Posterior cingulate gyrus (tissue), 11 donors: Measurements from ENCODE around the gene SLC19A1.

Experiments
- DNase-seq, 10 donors: peaks; one replicate each; pipeline versions ENCODE4 v3.0.0 to v3.0.0-alpha.2; 2020 to 2021; ENCODE audit warnings: mixed read lengths in 3 of 10
- intact Hi-C: fragments of 100-400 bp; cut with DNase I; formaldehyde crosslinking; loops from one replicate; pipeline ENCODE4 v1.15.1; 2023

The SLC19A1 gene

DNA sequence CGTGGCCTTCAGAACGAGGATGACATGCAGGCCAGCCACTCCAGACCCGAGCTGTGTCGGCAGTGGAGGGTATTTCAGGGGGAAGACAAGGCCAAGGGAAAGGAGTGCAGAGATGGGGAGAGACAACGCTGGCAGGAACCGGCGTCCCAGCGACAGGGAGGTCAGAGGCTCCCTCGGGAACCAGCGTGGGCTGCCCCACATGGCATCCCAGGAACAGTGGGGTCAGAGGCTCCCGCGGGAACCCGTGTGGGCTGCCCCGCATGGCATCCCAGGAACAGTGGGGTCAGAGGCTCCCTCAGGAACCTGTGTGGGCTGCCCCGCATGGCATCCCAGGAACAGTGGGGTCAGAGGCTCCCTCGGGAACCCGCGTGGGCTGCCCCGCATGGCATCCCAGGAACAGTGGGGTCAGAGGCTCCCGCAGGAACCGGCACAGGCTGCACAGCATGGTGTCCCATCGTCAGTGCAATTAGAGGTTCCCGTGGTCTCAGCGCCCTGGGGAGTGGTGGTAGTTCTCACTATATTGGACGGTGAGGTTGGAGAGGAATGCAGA, 43.0 kb downstream of the SLC19A1 start:
- DNase-seq, result peak in 4 of 10 donors; percentile 16 to 52 (median 36)
- intact Hi-C loops, result no loop called here

DNA sequence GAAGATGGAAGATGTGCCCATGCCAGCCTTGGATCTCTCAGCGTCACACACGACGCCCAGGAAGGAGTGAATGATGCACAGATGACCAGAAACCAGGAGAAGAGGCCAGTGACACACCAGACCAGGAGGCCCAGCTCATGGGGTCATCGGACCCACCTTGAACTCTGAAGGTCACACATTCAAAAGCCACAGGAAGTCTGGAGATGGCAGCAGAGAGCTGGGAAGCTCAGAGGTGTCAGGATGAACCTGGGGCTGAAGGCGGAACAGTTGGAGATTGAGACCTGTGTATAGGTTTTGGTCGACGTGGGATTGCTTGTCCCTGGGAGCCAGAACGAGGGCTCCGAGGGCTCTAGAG, 43.6 kb downstream of the SLC19A1 start:
- intact Hi-C loops, result no loop called here
- peak in 1 of 10 donors; percentile 62 for DNase-seq

DNA sequence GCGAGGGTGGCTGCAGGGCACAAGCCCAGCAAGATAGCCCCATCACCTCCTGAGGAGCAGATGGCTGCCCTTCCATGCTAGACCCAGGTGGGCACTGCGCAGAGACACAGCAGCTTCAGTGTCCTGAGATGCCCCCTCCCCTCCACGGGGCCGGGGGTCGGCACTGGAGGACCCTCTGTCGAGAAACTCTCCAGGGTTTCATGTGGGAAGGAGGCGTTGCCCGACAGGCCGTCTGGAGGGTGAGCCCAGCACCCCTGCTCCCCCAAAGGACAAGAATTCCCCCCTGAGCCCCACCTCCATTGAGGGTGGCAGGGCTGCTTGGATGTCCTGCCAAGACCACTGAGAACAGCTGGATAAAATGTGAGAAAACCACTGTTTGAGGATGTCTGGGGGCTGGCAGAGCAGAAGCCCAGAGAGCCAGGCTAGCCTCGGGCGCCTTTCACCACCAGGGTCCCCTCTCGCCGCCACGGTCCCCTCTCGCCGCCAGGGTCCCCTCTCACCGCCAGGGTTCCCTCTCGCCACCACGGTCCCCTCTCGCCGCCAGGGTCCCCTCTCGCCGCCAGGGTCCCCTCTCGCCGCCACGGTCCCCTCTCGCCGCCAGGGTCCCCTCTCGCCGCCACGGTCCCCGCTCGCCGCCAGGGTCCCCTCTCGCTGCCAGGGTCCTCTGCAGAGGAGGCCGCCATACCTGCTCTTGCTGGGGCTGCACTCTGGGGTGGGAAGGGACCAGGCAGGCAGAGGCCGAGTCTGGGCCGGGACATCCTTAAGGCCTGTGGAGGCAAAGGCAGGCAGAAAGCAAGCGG, 44.2 kb downstream of the SLC19A1 start:
- intact Hi-C loops, result no loop called here
- DNase-seq, result peak in 4 of 10 donors; percentile 9 to 59 (median 44)

DNA sequence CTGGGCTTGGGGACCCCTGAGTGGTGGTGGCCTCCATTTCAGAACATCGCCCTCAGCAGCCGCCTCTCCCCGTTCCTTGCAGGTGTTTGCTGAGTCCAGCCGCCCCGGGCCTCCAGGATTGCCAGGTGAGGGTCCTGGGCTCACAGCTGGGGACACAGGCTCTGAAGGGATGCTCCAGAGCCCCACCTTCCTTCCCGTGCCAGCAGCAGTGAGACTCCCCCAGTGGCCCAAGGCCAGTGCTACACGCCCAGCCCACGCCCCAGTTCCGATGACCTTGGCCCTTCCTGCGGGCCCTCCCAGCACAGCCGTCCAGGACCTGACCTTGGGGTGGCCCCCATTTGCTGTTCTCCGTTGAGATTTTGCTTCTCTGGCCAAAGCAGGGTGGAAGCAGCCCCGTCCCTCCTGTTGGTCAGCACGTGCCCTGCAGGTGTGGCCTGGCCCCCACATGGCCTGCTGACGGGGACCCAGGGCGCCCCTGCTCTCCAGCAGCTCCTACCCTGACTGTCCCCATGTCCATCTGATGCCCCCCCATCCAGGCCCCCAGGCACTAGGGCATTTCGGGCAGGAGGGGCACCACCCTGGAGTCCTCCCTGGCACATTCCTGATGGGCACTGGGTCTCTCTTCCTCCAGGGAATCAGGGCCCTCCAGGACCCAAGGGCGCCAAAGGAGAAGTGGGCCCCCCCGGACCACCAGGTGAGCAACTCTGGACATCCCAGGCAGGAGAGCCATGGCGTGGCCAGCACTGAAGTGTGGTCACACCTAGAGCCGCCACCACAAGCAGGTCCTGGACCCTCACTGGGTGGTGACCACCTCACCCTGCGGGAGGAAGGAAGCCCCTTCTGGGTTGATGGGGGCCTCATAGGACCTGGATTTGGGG, 45.0 kb downstream of the SLC19A1 start:
- intact Hi-C loops, result no loop called here
- peak in 4 of 10 donors; percentile 19 to 77 (median 70) for DNase-seq

DNA sequence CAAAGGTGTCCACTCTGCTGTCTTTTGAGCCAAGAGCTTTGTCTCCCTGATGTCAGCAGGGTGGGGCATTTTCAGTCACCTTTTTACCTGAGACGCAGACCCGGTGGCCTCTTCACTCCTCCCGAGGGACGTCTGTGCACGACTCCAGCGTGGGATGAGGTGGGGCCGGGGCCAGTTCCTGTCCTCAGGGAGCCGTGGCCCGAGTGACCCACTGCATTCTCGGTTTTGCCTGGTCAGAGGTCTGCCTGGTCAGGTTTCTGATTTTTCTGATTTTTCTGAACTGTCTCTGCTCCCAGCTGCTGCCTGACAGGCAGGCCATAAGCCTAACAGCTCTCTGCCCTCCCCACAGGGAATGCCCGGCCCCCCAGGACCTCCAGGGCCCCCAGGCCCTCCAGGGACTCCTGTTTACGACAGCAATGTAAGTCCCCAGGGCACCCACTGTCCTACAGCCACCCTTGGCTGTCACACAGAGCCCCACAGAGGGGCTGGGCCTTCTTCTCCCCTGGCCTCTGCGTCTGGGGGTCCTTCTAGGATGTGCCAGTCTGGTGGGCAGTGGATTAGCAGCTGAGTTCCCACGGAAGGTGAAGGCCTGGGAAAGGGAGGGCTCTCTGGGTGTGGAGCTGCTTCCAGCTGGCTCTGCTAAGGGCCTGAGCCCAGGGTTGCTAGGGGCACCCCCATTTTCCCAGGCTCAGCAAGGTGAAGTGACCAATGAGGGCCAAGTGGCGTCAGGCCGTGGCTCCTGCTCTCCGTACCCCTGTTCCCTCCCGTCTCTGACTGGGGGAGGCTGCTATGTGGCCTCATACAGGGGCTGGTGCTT, 45.9 kb downstream of the SLC19A1 start:
- peak in 4 of 10 donors; percentile 7 to 81 (median 74) for DNase-seq
- intact Hi-C loops, result no loop called here

DNA sequence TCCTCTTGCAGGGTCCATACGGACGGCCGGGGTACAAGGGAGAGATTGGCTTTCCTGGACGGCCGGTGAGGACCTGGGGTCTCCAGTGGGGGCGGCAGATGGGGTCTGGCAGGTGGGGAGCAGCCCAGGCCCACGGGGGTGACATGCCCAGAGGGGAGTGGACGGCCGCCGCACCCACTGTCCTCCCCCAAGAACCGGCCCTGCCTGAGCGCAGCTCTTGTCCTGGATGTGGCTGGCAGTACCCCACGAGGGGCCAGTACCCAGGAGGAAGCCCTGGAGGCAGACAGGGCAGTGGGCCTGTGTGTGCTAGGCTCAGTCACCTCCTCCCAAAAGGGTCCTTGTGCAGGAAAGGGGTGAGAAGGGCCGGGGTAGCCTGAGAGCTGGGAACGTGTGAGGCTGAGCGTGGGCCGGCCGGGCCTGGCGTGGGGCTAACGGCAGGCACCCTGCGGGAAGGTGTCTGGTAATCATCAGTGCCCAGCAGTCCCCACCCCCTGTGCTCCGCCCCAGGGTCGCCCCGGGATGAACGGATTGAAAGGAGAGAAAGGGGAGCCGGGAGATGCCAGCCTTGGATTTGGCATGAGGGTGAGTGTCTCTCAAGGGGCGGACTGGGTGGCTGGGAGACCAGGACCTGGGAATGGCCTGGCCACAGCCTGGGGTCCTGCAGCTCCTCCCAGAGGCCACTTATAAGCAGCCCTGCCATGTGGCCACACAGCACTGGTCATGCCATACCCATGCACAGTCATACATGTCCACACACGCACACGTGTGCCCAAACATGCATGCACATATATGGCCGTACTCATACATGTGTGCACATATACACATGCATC, 47.2 kb downstream of the SLC19A1 start:
- intact Hi-C loops, result no loop called here
- peak in 2 of 10 donors; percentile 35 to 81 for DNase-seq

DNA sequence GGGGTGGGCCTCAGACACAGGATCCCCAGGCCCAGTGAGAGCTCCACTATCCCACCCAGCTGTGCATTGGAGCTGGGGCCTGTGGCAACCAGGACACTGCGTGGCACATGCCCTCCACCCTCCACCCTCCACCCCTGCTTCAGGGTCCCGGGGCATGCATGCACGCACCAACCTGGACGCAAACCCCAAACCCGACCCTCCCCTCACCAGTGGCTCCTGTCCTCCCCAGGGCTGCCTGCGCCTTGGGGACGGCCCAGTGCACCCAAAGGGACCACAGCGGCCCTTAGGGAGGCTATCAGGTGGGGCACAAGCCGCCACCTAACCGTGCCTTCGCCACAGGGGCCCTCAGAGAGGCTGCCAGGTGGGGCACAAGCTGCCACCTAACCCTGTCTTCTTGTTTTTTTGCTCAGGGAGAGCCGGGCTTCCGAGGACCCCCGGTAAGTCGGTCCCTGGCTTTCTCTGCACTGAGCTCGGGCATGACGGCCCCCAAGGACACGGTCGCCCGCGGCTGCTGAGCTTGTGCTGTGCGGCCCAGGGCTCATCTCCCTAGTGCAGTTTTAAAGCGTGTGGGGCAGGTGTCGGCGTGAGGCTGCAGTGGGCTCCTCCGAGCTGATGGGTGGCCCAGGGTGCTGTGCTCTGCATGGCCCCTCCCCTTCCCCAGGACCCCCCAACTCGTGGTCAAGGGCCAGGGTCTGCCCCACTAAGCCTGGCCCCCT, 47.9 kb downstream of the SLC19A1 start:
- intact Hi-C loops, result no loop called here
- peak in 2 of 10 donors; percentile 51 to 84 for DNase-seq

DNA sequence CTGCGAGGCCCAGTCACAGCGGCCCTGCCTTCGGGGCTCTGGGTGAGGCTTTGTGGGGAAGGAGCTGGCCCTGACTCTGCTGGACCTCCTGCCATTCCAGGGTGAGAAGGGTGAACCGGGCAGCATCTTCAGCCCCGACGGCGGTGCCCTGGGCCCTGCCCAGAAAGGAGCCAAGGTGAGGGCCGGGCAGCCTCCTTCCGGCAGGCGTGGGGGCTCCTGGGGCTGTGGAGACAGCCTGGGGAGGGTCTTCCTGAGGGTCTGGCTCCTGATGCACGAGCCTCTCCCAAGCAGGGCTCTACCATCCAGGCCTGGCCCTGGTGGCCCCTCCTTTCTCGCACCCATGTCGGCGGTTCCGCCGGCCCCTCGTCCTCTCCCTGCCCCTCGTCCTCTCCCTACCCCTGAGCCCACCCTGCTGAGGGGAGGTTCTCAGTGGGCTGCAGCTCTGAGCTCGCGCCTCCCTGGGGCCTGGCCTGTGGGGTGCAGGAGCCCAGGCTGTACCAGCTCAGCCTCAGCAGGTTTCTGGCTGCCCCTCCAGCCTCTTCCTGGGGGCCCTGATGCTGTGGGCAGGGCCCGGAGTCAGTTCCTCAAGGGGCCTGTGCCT, 48.7 kb downstream of the SLC19A1 start:
- peak in 1 of 10 donors; percentile 57 for DNase-seq
- intact Hi-C loops, result no loop called here

DNA sequence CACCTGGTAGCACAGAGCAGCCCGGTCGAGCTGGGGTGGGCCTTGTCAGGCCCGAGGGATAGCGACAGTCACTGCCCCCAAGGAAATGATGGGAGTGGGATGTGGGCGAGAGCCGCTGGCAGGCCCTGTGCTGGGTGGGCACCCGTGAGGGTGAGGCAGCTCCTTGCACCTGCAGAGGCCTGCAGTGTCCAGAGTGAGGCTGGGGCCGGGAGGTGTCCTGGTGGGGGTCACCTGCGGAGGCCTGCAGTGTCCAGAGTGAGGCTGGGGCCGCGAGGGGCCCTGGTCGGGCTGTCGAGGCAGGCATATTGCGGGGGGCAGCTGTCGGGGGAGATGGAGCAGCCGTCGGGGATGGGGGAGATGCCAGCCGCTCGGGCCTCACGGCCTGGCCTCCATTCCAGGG, 49.5 kb downstream of the SLC19A1 start:
- intact Hi-C loops, result no loop called here
- no peak for DNase-seq

DNA sequence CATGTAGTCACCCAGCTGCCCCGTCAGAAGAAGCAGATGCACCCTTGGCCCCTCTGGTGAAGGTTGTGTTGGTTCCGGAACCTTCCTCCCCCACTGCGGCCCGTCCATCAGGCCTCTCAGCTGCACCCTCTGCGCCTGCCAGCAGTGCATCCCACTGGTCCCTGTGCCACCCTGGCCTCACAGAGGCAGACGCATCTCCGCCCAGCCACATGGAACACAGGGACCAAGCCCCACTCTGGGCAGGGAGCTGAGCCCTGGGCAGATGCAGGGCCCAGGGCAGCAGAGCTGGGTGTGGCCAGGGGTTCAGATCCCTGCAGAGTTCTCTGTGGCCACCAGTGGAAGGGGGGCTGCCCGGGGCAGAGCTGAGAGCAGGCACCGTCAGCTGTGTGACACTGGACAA, 50.6 kb downstream of the SLC19A1 start:
- no peak for DNase-seq
- intact Hi-C loops, result no loop called here

DNA sequence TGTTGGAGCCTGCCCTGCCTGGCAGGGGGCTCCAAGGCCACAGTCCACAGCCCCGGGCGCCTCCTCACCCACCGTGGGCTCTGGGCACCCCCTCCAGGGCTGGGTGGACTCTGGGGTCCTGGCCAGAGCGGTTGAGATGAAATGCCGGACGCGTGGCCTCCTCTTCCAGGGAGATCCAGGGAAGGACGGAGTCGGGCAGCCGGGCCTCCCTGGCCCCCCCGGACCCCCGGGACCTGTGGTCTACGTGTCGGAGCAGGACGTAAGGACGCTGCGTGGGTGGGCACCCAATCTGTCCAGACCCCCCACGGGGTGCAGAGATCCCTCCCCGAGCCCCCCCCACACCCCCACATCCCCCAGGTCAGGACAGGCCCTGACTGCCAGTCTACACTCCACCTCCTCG, 51.2 kb downstream of the SLC19A1 start:
- intact Hi-C loops, result no loop called here
- DNase-seq, result no peak

DNA sequence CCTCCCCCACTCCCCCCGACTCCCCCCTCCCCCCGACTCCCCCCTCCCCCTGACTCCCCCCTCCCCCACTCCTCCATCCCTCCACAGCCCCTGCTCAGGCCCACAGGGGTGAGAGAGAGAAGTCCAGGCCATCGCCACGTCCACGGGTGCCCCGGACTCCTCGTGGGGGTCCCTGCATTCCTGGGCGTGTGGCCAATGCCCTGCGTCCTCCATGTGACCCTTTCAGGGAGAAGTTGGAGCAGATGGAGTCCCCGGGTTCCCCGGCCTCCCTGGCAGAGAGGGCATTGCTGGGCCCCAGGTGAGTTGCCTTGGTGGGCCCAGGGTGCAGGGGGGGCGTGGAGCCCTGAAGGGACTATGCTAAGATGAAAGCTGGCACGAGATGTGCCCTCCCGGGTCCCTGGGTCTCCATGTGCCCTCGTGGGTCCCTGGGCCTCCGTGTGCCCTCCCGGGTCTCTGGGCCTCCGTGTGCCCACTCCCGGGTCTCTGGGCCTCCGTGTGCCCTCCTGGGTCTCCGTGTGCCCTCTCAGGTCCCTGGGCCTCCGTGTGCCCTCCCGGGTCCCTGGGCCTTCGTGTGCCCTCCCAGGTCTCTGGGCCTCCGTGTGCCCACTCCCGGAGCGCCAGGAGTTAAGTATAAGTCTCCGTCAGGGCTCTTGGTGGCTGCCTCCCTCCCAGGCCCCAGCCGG, 52.0 kb downstream of the SLC19A1 start:
- intact Hi-C loops, result no loop called here
- no peak for DNase-seq

DNA sequence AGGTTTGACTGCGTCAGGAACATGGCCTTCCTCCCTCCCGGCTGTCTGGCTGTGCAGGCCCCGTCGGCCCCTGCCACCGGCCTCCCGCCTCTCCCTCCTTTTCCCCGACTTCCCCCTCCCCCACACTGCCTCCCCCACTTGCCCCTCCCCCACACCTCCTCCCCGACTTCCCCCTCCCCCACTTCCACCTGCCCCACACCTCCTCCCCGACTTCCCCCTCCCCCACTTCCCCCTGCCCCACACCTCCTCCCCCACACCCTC, 52.6 kb downstream of the SLC19A1 start:
- intact Hi-C loops, result no loop called here
- no peak for DNase-seq

DNA sequence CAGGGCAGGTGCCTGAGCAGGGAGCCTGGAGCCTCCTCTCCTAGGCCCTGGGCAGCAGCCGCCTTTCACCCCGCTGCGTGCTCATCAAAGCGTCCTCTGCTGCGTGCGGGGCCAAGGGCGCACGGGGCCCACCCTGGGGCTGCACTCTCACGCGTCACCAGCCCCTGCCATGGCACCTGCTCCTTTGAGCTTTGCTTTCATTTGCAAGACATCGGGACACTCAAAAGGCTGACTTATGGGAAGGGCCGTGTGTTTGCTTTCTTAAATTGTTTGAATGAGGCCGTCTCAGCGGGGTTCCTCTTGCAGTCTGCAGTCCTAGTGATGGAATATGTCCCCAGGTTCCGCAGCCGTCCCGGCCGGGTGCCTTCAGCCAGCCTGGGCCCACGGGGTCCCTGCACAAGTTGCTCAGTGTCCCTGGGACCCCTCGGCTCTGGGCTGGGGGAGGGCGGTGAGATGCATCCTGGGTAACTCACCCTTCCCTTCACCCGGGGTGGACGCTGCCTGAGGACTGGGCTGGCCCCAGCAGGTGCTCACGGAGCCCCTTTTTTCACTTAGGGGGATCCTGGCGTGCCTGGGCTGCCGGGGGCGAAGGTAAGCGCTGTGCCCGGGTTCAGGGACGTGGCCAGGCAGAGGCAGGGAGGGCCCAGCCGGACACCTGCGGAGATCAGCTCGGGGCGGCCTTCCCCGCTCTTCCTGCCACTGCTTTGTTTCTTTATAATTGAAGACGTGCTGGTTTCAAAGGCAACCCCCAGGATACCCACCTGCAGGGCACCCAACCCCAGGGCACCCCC, 53.1 kb downstream of the SLC19A1 start:
- intact Hi-C loops, result no loop called here
- DNase-seq, result no peak

DNA sequence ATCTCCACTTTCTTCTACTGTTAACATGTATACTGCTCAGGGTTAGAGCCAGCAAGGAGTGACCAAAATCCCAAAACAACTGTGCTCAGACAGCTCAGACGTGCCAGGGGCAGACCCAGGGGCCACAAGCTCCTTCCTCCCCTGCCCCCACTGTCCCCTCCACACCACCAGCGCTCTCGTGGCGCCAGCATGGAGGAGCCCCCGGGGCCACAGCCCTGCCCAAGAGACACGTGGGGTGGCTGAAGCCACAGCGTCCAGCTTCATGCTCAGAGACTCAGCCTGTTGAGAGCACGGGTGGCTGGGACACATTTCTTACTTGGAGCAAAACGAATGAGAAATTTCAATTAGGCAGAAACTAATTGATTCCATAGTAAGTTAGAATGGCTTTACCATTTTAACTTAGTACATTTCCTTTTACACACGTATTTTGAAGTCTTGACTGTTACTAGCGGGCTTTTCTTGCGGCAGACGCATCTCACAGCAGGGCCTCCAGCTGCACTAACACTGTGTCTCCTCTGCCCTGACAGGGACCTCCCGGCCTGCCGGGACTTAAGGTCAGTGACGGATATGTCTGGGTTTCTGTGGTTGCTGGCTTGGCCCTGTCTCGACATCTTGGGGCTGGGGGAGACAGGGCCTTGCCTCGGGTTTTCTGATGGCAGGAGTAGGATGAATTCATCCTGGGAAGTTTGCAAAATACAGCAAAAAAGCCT, 54.2 kb downstream of the SLC19A1 start:
- no peak for DNase-seq
- intact Hi-C loops, result no loop called here

DNA sequence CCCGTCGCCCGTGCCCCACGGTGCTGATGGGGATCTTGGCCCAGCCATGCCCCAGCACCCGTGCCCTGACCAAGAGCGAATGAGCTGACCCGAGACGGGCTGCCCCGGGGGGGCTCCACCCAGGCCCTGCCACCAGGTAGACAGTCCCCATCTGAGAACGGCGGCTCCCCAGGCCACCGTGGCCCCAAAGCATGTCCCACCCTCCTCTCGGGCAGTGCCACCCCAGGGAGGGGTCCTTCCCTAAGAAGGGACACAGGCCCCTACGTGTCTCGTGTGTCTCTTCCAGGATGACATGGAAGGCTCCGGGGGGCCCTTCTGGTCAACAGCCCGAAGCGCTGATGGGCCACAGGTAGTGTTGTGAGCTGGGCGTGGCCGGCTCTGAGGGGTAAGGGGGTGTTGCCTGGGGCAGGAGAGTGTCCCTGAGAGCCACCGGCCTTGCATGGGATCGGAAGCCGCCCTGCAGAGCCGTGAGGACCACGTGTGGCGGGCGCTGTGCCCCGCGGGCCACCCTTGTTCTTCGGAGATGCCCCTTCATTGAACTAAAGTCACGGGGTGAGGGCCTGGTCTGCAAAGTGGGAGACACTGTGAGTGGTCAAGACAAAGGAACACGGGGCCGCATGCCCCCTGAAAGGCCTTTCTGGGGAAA, 55.0 kb downstream of the SLC19A1 start:
- no peak for DNase-seq
- intact Hi-C loops, result no loop called here
